NK-92 treated with Interleukin-12 subunit alpha and Interleukin-12 subunit beta, amount 100 ng/mL, for 24 hours (cell line): Measurements from ENCODE around the gene PPM1M.

ENCODE experiments used
- DNase-seq: peaks from one replicate; lab custom pipeline; 2025; lab: John Stamatoyannopoulos, UW

Gene PPM1M, protein sequence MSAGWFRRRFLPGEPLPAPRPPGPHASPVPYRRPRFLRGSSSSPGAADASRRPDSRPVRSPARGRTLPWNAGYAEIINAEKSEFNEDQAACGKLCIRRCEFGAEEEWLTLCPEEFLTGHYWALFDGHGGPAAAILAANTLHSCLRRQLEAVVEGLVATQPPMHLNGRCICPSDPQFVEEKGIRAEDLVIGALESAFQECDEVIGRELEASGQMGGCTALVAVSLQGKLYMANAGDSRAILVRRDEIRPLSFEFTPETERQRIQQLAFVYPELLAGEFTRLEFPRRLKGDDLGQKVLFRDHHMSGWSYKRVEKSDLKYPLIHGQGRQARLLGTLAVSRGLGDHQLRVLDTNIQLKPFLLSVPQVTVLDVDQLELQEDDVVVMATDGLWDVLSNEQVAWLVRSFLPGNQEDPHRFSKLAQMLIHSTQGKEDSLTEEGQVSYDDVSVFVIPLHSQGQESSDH

DNA sequence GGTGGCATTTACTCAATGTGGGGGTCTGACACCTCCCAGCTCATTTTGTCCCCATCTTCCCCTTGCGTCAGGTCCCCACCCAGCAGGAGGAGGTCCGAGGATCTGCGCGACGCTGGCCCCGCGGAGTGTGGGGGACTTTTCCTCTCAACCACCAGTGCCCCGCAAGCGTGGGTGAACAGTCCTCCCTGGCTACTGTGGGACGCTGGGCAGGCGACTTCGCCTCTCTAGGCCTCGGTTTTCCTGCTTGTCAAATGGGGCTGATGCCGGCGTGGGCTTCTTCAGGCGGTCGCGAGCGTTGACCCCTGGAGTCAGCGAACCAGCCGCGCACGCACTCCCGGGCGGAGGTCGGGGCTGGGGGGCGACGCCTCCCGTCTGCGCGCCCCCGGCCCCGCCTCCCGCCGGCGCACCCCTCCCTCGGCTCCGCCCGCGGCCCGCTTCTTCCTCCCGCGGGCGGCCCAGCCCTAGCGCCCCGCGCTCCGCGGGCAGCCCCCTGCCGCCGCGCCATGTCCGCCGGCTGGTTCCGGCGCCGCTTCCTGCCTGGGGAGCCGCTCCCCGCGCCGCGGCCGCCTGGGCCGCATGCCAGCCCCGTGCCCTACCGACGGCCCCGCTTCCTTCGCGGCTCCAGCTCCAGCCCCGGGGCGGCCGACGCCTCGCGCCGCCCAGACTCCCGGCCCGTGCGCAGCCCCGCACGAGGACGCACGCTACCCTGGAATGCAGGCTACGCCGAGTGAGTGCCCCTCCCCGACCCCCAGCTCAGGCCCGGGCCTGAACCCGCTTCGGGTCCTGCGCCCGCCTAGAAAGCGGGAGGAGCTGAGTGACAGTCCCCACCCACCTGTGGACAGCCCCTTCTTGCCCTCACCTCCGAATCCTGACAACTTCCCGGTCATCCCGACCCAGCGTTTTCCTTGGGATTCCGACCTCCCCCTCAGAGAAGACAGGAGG is at the start of gene PPM1M:
TSS of gene PPM1M (plus strand) at position 438 of the 942 bp plus-strand sequence. CDS start at position 504, 66 bp downstream.
- peak; percentile 50 for DNase-seq

DNA sequence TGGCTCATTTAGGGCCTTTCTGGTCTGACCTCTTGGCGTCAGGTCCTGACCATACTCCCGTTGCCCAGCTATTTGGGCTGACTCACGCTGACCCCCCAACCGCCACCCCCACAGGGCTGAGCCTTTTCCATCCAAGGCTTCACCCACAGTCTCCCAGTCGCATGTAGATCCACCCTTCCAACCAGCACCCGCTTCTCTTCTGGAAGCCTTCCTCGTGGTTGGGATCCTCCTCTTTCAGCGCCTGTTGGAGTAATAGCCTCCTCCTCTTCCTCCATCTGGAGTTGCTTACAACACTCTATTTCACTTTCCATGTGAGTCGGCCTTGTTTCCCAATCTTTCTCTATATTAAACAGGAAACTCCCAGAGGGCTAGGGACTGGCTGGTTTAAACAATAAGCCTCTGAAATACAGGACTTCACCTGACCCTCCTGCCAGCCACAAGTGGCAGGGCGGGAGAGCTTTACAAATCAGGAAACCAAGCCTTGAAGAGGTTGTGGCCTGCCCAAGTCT is 49.7 kb upstream of the PPM1M start:
- no peak for DNase-seq

GRCh38 chr3:52196977-52197376 is 48.6 kb upstream of the PPM1M start:
- no peak for DNase-seq

- DNase-seq = no peak
Observed at GRCh38 chr3:52197499-52197841, 48.1 kb upstream of the PPM1M start.

GRCh38 chr3:52197842-52198625 is 47.5 kb upstream of the PPM1M start, which contains the start of gene ALAS1:
TSS of gene ALAS1 (plus strand) at chr3:52198160. CDS start at chr3:52199242, 1,082 bp downstream.
- DNase-seq = peak; percentile 83

DNA sequence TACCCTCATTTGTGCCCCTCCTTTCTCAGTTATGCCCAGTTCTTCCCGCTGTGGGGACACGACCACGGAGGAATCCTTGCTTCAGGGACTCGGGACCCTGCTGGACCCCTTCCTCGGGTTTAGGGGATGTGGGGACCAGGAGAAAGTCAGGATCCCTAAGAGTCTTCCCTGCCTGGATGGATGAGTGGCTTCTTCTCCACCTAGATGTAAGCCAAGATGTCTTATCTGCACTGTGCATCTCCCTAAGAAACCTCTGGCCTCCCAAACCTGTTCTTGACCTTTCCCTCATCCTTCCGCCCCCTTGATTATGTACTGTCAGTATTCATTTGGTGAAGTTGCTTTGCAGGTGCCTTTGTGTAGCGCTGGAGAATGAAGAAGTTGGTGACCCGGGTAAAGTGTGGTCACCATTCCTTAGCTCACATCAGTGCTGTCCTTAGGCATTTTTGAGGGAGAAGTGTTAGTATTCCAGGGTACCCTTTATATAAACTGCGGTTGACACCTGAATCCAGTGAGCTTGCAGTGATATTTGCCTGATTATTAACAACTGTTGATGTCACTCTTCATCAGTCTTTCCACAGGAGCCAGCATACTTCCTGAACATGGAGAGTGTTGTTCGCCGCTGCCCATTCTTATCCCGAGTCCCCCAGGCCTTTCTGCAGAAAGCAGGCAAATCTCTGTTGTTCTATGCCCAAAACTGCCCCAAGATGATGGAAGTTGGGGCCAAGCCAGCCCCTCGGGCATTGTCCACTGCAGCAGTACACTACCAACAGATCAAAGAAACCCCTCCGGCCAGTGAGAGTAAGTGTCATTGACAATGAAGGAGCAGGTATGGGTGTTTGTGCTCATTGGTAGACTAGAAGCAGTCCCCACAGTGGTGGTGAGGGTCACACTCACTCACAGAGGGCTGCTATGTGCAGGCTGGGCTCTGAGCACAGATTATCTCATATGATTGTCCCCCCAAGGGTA is 46.6 kb upstream of the PPM1M start:
- no peak for DNase-seq

DNA sequence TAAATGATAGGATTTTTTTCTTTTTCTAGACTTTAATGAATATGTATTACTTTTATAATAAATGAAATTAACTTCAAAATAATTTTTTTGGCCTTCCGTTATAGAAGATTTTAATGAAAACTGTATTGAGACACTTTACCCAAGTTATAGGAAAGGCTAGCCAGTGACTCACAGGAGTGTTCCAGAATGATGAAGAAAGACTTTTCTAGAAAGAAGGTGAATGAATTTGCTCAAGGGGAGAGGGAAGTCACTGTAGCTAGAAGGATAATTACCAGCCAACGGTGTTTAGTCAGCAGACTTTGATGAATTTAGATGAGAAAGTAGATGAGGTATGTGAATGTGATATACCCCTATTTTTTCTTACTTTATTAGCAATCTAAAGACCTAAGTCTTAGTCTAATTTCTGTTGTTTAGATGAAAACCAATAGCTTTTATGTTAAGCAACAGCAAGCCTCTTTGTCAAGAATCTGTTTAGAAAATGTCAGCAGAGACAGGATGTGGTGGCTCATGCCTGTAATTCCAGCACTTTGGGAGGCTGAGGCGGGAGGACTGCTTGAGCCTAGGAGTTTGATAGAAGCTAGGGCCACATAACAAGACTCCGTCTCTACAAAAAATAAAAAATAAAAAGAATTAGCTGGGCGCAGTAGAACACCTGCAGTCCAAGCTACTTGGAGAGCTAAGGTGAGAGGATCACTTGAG is 44.4 kb upstream of the PPM1M start:
- no peak for DNase-seq

DNA sequence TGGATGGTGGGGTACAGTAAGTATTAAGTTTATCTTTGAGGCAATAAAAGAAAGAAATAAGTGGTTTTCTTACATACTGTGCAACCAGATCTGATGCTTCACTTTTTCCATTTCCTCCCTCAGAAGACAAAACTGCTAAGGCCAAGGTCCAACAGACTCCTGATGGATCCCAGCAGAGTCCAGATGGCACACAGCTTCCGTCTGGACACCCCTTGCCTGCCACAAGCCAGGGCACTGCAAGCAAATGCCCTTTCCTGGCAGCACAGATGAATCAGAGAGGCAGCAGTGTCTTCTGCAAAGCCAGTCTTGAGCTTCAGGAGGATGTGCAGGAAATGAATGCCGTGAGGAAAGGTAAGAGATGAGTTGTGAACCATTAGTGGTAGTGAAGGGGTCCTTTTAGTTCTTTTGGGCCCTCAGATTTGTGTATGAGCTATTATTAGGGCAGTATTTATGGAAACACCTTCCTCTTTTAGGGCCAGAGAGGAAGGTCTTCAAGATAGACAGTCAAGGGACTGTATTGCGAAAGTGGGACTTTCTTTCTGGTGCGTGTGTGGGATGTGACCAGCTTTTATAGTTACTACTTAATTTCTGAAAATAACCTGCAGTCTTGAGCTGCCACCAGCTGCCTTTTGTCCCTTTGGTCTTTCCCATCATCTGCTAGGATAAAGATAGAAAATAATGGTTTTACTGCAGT is 43.0 kb upstream of the PPM1M start:
- DNase-seq = no peak

DNA sequence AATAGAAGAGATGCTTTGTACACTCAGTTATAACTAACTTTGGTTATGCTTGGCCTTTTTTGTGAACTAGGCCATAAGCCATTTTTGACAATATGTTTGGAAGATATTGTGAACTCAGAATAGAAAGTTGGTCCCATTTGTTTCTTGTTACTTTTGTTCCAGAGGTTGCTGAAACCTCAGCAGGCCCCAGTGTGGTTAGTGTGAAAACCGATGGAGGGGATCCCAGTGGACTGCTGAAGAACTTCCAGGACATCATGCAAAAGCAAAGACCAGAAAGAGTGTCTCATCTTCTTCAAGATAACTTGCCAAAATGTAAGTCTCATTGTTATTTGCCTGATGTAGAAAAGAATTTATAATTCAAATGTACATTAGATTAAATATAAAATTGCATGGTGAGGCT is 41.9 kb upstream of the PPM1M start:
- DNase-seq = no peak

GRCh38 chr3:52204337-52205073 is 41.1 kb upstream of the PPM1M start:
- DNase-seq = peak; percentile 32

DNA sequence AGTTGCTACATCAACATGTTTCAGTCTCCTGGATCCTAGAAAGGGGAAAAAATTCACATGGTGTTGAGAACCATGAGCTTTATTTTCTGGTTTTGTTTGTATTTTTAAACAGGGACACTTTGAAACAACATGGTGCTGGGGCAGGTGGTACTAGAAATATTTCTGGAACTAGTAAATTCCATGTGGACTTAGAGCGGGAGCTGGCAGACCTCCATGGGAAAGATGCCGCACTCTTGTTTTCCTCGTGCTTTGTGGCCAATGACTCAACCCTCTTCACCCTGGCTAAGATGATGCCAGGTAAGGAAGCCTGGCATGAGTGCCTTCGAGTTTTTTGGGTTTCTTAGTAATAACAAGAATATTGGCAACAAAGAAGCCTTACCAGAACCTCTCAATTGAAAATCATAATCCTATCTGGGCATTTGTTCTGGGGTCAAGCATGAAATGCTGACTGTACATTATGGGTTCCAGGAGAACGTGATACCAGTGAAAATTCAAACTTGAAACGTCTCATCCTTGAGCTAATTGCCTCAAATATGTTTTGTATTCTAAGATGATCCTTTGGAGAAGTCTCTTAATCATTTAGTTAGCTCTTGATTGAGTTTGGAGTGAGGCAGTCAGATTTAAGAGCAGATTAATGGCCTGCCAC is 39.7 kb upstream of the PPM1M start:
- no peak for DNase-seq

GRCh38 chr3:52208556-52208955 is 37.0 kb upstream of the PPM1M start:
- no peak for DNase-seq

- no peak for DNase-seq
Observed at GRCh38 chr3:52210037-52210436, 35.5 kb upstream of the PPM1M start.

DNA sequence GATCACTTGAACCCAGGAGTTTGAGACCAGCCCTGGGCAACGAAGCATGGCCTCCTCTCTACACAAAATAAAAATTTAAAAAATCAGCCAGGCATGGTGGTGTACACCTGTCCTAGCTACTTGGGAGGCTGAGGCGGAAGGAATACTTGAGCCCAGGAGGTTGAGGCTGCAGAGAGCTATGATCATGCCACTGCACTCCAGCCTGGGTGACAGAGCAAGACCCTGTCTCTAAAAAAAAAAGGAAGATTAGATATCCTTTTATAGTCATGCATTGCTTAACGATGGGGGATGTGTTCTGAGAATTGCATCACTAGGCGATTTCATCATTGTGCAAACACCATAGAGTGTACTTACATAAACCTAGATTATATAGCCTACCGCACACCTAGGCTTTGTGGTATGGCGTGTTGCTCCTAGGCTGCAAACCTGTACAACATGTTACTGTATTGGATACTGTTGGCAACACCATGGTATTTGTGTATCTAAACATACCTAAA is 35.0 kb upstream of the PPM1M start:
- DNase-seq = no peak

GRCh38 chr3:52211268-52211891 is 34.2 kb upstream of the PPM1M start:
- DNase-seq = no peak

DNA sequence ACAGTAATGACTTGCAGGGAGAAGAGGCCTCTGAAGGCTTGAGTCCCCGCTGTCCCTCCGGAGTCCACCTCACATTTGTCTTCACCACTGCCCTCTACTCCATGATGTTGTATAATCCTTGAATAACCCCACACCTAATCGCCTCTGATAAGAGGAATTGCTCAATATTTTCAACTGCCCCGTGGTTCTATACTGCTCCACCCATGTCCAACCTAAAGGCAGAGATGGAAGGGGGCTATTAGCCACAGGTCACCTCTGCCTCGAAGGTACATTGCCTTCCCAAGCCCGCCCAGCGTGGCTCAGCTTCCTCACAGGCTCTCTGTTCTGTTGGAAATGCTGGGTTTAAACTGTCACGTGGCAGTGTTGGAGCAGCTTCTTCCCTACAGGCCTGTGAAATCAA is 32.6 kb upstream of the PPM1M start:
- DNase-seq = no peak

GRCh38 chr3:52213901-52214300 is 31.7 kb upstream of the PPM1M start:
- no peak for DNase-seq
